ENCODE data around the gene AMHR2.
"Not testable (repeated sequence)": the region's sequence is repeated elsewhere in the genome, so short reads cannot be mapped to it uniquely, and the experiment has no call there.

The AMHR2 gene

GRCh38 chr12:53423597-53423996 is at the start of gene AMHR2:
Gene AMHR2 (plus strand): TSS chr12:53423855. CDS start chr12:53423935, 80 bp downstream.
- in situ Hi-C loops (cut with MboI; ENCODE audit: low pct_unique_long_range_greater_than_20kb, low sequenced_read_pairs), result no loop called here
- no peak for DNase-seq

GRCh38 chr12:53374277-53374676 is 49.4 kb upstream of the AMHR2 start:
- in situ Hi-C loops (cut with MboI; ENCODE audit: low pct_unique_long_range_greater_than_20kb, low sequenced_read_pairs); DNase-seq: not testable (repeated sequence)

GRCh38 chr12:53376747-53377146 is 46.9 kb upstream of the AMHR2 start:
- no peak for DNase-seq
- in situ Hi-C loops (cut with MboI; ENCODE audit: low pct_unique_long_range_greater_than_20kb, low sequenced_read_pairs), result no loop called here

GRCh38 chr12:53378222-53378621 is 45.4 kb upstream of the AMHR2 start:
- in situ Hi-C loops (cut with MboI; ENCODE audit: low pct_unique_long_range_greater_than_20kb, low sequenced_read_pairs), result no loop called here
- DNase-seq, result no peak

- no peak for DNase-seq
- in situ Hi-C loops (cut with MboI; ENCODE audit: low pct_unique_long_range_greater_than_20kb, low sequenced_read_pairs), result no loop called here
These were observed 44.8 kb upstream of the AMHR2 start for GRCh38 chr12:53378724-53379388.

GRCh38 chr12:53379389-53380103 is 44.1 kb upstream of the AMHR2 start:
- in situ Hi-C loops (cut with MboI; ENCODE audit: low pct_unique_long_range_greater_than_20kb, low sequenced_read_pairs), result no loop called here

GRCh38 chr12:53380104-53380793 is 43.4 kb upstream of the AMHR2 start, which contains the start of gene SP1:
Gene SP1 (plus strand): TSS chr12:53380176. CDS start chr12:53380292, 116 bp downstream.
- peak; percentile 88 for DNase-seq
- in situ Hi-C loops (cut with MboI; ENCODE audit: low pct_unique_long_range_greater_than_20kb, low sequenced_read_pairs), result no loop called here

More at GRCh38 chr12:53379389-53380103, 44.1 kb upstream of the AMHR2 start:
- peak; percentile 100 for DNase-seq

GRCh38 chr12:53380794-53381730 is 42.6 kb upstream of the AMHR2 start:
- DNase-seq, result no peak
- in situ Hi-C loops (cut with MboI; ENCODE audit: low pct_unique_long_range_greater_than_20kb, low sequenced_read_pairs), result no loop called here

GRCh38 chr12:53381731-53382630 is 41.7 kb upstream of the AMHR2 start:
- DNase-seq, result peak; percentile 76

GRCh38 chr12:53383258-53383657 is 40.4 kb upstream of the AMHR2 start:
- in situ Hi-C loops (cut with MboI; ENCODE audit: low pct_unique_long_range_greater_than_20kb, low sequenced_read_pairs), result no loop called here
- DNase-seq, result no peak

More at GRCh38 chr12:53381731-53382630, 41.7 kb upstream of the AMHR2 start:
- in situ Hi-C loops (cut with MboI; ENCODE audit: low pct_unique_long_range_greater_than_20kb, low sequenced_read_pairs), result no loop called here

GRCh38 chr12:53386381-53386780 is 37.3 kb upstream of the AMHR2 start:
- in situ Hi-C loops (cut with MboI; ENCODE audit: low pct_unique_long_range_greater_than_20kb, low sequenced_read_pairs), result not testable (repeated sequence)

GRCh38 chr12:53388932-53389331 is 34.7 kb upstream of the AMHR2 start:
- DNase-seq, result no peak
- in situ Hi-C loops (cut with MboI; ENCODE audit: low pct_unique_long_range_greater_than_20kb, low sequenced_read_pairs), result no loop called here

More at GRCh38 chr12:53386381-53386780, 37.3 kb upstream of the AMHR2 start:
- not testable (repeated sequence) for DNase-seq

GRCh38 chr12:53389702-53390101 is 34.0 kb upstream of the AMHR2 start:
- in situ Hi-C loops (cut with MboI; ENCODE audit: low pct_unique_long_range_greater_than_20kb, low sequenced_read_pairs), result no loop called here
- DNase-seq, result no peak

- in situ Hi-C loops (cut with MboI; ENCODE audit: low pct_unique_long_range_greater_than_20kb, low sequenced_read_pairs), result no loop called here
- DNase-seq, result no peak
These were observed 31.9 kb upstream of the AMHR2 start for GRCh38 chr12:53391724-53392123.

GRCh38 chr12:53399896-53400295 is 23.8 kb upstream of the AMHR2 start:
- DNase-seq, result no peak
- in situ Hi-C loops (cut with MboI; ENCODE audit: low pct_unique_long_range_greater_than_20kb, low sequenced_read_pairs), result no loop called here

- DNase-seq; in situ Hi-C loops (cut with MboI; ENCODE audit: low pct_unique_long_range_greater_than_20kb, low sequenced_read_pairs): not testable (repeated sequence)
These were observed 21.3 kb upstream of the AMHR2 start for GRCh38 chr12:53402351-53402750.

- no peak for DNase-seq
- in situ Hi-C loops (cut with MboI; ENCODE audit: low pct_unique_long_range_greater_than_20kb, low sequenced_read_pairs), result no loop called here
These were observed 20.8 kb upstream of the AMHR2 start for GRCh38 chr12:53402871-53403270.

- in situ Hi-C loops (cut with MboI; ENCODE audit: low pct_unique_long_range_greater_than_20kb, low sequenced_read_pairs), result no loop called here
- no peak for DNase-seq
These were observed 12.7 kb upstream of the AMHR2 start for GRCh38 chr12:53410951-53411350.
